Measurements from ENCODE around the gene ARAF. TPM values are rescaled to one million over a fixed set of nuclear protein-coding genes. Genes with fewer than 3 reads are reported as not detected.

Gene ARAF
- polyA plus RNA-seq, 2 of the 4 experiments (the other 2 are of a cell fraction), result 37.9 to 49.0 TPM

DNA sequence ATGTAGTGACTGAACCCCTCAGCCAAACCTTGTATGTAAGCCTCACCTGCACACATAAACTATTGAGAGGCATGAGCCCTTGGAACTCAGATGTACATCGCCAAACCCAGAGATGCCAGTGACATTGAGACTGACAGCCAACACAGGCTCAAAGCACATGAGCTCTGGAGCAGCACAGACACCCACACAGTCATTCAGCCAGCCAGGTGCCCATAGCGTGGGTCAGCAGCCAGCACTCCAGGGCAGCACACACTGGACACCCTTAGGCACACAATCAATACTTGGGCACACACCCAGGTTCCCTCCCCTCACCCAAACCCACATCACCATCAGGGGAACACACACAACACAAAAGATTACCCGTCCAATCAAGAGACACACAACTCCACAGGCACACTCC, 16.9 kb downstream of the ARAF start:
- WGBS (ENCODE audit: missing lambda C conversion rate), result 94% methylated on average over 2 of the region's 3 CpGs
- POLR2A ChIA-PET, result no interaction called here
- H3K4me2 ChIP-seq, result no peak overlapping the region

GRCh38 chrX:47578692-47579091, 17.7 kb downstream of the ARAF start:
- Histone ChIP-seq H3K4me3 (no peak overlapping the region), H3K27ac (peak overlapping the region in 1 of 2 experiments; percentile 60; a peak in 2 of 6 replicates), H3K9me3 (no peaks in the 10 kb centered on the region), H3K4me1 (peaks cover 22% of the 10 kb centered on the region; the same call in 2 of the 3 replicates), H3K4me2 (no peak overlapping the region)
- no peak for ATAC-seq
- ChIA-PET CTCF (interaction anchor here (1.0 kb wide), 1 partner anchor 65 kb away, joined by 3 read pairs; no protein-coding TSS in a partner anchor), POLR2A (no interaction called here)
- no peak for TF ChIP-seq EHF (CRISPR knock-in tag; IDR thresholded peaks at IDR 0.05)
- WGBS (ENCODE audit: missing lambda C conversion rate), result 90% methylated on average over 9 of the region's 16 CpGs
- FAIRE-seq, result no peak
- no peak for DNase-seq (ENCODE audit: low read depth in 1 of 2, low spot score in 1 of 2)

More for the DNA sequence above, 16.9 kb downstream of the ARAF start:
- H3K27ac ChIP-seq, result 0 out of 6 replicates have a peak overlapping the region, but pooled peaks of 1 of the 2 experiments have one; percentile 8
- no peak overlapping the region for H3K4me3 ChIP-seq
- H3K4me1 ChIP-seq, result peaks cover 28% of the 10 kb centered on the region; the same call in 2 of the 3 replicates
- CTCF ChIA-PET, result interaction anchor here (0.9 kb wide), 1 partner anchor 61 kb away, joined by 3 read pairs; no protein-coding TSS in a partner anchor
- H3K9me3 ChIP-seq, result no peaks in the 10 kb centered on the region
- FAIRE-seq, result peak; percentile 46
- no peak for ATAC-seq
- no peak for TF ChIP-seq FOSB (CRISPR knock-in tag; IDR thresholded peaks at IDR 0.05)
- no peak for DNase-seq (ENCODE audit: low read depth in 1 of 2, low spot score in 1 of 2)

- TF ChIP-seq MAFK (IDR thresholded peaks at IDR 0.05; ENCODE audit: partially characterized antibody) (peak; percentile 46), POLR2AphosphoS2 (conservative IDR thresholded peaks at IDR 0.05; ENCODE audit: low read length) (no peak)
- ChIA-PET CTCF (interaction anchor here (0.5 to 1.0 kb wide), 2 partner anchors 8 to 64 kb away, joined by 3 read pairs; no protein-coding TSS in a partner anchor), POLR2A (no interaction called here)
- Histone ChIP-seq H3K4me2 (peak overlapping the region; percentile 51; the same call in 2 of the 3 replicates), H3K27ac (peak overlapping the region in 1 of 2 experiments; percentile 60; a peak in 3 of 6 replicates), H3K4me3 (no peak overlapping the region), H3K9me3 (no peaks in the 10 kb centered on the region), H3K4me1 (peaks cover 22% of the 10 kb centered on the region; the same call in 2 of the 3 replicates)
- ATAC-seq (no peak), FAIRE-seq (peak; percentile 98), DNase-seq (ENCODE audit: low read depth in 1 of 2, low spot score in 1 of 2) (peak; percentile 10 to 42)
- WGBS (ENCODE audit: missing lambda C conversion rate), result 14% methylated on average over 8 of the region's 9 CpGs
Measured at GRCh38 chrX:47579537-47579936, 18.5 kb downstream of the ARAF start.

GRCh38 chrX:47581731-47582647, 21.0 kb downstream of the ARAF start, which contains the start of gene TIMP1:
Gene TIMP1, plus strand, starts transcription at chrX:47582436. Its CDS starts 980 bp downstream, at chrX:47583416.
- Histone ChIP-seq H3K4me1 (peaks cover 22% of the 10 kb centered on the region; the same call in 2 of the 3 replicates), H3K27ac (peak within 1 kb of the TSS; percentile 84 to 97), H3K4me2 (peak within 1 kb of the TSS; percentile 78), H3K9me3 (no peaks in the 10 kb centered on the region), H3K4me3 (peak within 1 kb of the TSS; percentile 57)
- POLR2A ChIA-PET, result interaction anchor here (0.5 to 2.4 kb wide), 4 partner anchors 10 to 300 kb away, joined by 3 to 11 read pairs (median 4); no protein-coding TSS in a partner anchor
- peak; percentile 82 for FAIRE-seq
- ATAC-seq, result peak; percentile 94 to 98
- peak; percentile 81 to 88 for DNase-seq (ENCODE audit: low read depth in 1 of 2, low spot score in 1 of 2)
- WGBS (ENCODE audit: missing lambda C conversion rate), result 6% methylated on average over 16 of the region's 28 CpGs
- CTCF ChIA-PET, result interaction anchor here (0.9 to 1.4 kb wide), 3 partner anchors 32 to 61 kb away, joined by 3 to 4 read pairs (median 3); no protein-coding TSS in a partner anchor
- no peak for TF ChIP-seq MAFK (IDR thresholded peaks at IDR 0.05; ENCODE audit: partially characterized antibody)
- no peak for TF ChIP-seq TP53 (CRISPR knock-in tag; IDR thresholded peaks at IDR 0.05)
- no peak for TF ChIP-seq CBX2 (IDR thresholded peaks at IDR 0.05; ENCODE audit: borderline replicate concordance, low read depth)
- TF ChIP-seq HDAC2 (IDR thresholded peaks at IDR 0.05), result no peak
- TF ChIP-seq JUNB (IDR thresholded peaks at IDR 0.05), result no peak
- 0 out of 2 replicates have a peak, but pooled peaks have one; percentile 54 for TF ChIP-seq KDM1A (IDR thresholded peaks at IDR 0.05; ENCODE audit: low read depth)
- no peak for TF ChIP-seq FOXS1 (CRISPR knock-in tag; IDR thresholded peaks at IDR 0.05)
- TF ChIP-seq BCL3 (IDR thresholded peaks at IDR 0.05), result 0 out of 3 replicates have a peak, but pooled peaks have one; percentile 27
- no peak for TF ChIP-seq RNF2 (IDR thresholded peaks at IDR 0.05; ENCODE audit: borderline replicate concordance, low read depth)
- TF ChIP-seq CHD2 (IDR thresholded peaks at IDR 0.05; ENCODE audit: low read length, partially characterized antibody), result no peak
- no peak for TF ChIP-seq CBX8 (IDR thresholded peaks at IDR 0.05)
- no peak for TF ChIP-seq KDM5A (IDR thresholded peaks at IDR 0.05)
- TF ChIP-seq SMC3 (IDR thresholded peaks at IDR 0.05), result no peak
- TF ChIP-seq RAD21 (conservative IDR thresholded peaks at IDR 0.05 in 1 of 2, IDR thresholded peaks at IDR 0.05 in 1 of 2), result no peak
- TF ChIP-seq ZSCAN20 (CRISPR knock-in tag; IDR thresholded peaks at IDR 0.05), result no peak
- TF ChIP-seq POLR2A (IDR thresholded peaks at IDR 0.05; ENCODE audit: low read length), result peak; percentile 59
- peak; percentile 80; the same call in 1 of the 2 replicates for TF ChIP-seq CHD4 (IDR thresholded peaks at IDR 0.05; ENCODE audit: borderline replicate concordance)
- TF ChIP-seq HOXB5 (CRISPR knock-in tag; IDR thresholded peaks at IDR 0.05), result no peak
- no peak for TF ChIP-seq CTCF (IDR thresholded peaks at IDR 0.05)
- peak in 1 of 2 experiments; percentile 60; a peak in 2 of 5 replicates for TF ChIP-seq JUN (IDR thresholded peaks at IDR 0.05)

All from A549 (cell line).